H7 (cell line): ENCODE results near the gene NR5A2. TPM values are rescaled to one million over a fixed set of nuclear protein-coding genes. Genes with fewer than 3 reads are reported as not detected.

Source experiments
- DNase-seq: peaks from one replicate; pipeline ENCODE4 v3.0.0; 2012
- H3K27me3 ChIP-seq: 2 replicates; pipeline ENCODE4 v1.6.0; 2011; ENCODE audit warnings: mild to moderate bottlenecking, low read length; ENCODE audit not compliant: control insufficient read depth, insufficient read depth
- H3K36me3 ChIP-seq: replicated peaks from 2 replicates; pipeline ENCODE4 v1.5.1; 2011; ENCODE audit warnings: low read length; ENCODE audit not compliant: control insufficient read depth, insufficient read depth
- H3K4me3 ChIP-seq: 2 replicates; pipeline ENCODE4 v1.5.1; 2011; ENCODE audit warnings: low read depth, mild to moderate bottlenecking, control low read depth, low read length, moderate library complexity; ENCODE audit not compliant: insufficient read depth
- total RNA-seq: library from RNA; depleted of rRNA; stranded (reverse); fragments of >200 nt; shearing (Covaris generic); gene quantifications from 2 replicates; pipeline ENCODE4 v1.2.3, GENCODE V29; 2014

NR5A2 gene
- total RNA-seq, 1 experiment from 2014 or later = 13.2 TPM

- no peaks in the 10 kb centered on the region for H3K36me3 ChIP-seq
- peak overlapping the region; percentile 74 for H3K4me3 ChIP-seq
- H3K27me3 ChIP-seq = peaks cover 49% of the 10 kb centered on the region
- peak; percentile 47 for DNase-seq
These were observed 2.3 kb downstream of the NR5A2 start for GRCh38 chr1:200029822-200030152.

DNA sequence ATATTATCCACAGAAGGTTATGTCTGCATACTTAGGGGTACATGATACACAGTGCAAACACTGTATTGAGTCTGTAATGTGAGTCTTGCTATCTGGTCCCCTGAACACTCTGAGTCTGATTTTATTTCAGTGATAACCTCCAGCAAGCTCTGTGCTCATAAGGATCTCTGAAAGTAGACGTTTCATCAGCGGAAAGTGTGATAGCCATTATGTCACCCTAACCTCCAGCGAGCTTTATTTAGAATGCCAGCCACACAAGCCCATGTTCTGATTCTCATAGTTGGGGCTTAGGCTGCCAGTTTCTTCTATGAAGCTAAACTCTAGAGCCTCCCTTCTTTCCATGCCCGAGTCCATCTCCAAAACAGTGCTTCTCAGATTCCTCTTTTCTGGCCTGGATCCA, 3.3 kb downstream of the NR5A2 start:
- H3K4me3 ChIP-seq = no peak overlapping the region
- DNase-seq = no peak
- peaks cover 59% of the 10 kb centered on the region for H3K27me3 ChIP-seq
- H3K36me3 ChIP-seq = no peaks in the 10 kb centered on the region

DNA sequence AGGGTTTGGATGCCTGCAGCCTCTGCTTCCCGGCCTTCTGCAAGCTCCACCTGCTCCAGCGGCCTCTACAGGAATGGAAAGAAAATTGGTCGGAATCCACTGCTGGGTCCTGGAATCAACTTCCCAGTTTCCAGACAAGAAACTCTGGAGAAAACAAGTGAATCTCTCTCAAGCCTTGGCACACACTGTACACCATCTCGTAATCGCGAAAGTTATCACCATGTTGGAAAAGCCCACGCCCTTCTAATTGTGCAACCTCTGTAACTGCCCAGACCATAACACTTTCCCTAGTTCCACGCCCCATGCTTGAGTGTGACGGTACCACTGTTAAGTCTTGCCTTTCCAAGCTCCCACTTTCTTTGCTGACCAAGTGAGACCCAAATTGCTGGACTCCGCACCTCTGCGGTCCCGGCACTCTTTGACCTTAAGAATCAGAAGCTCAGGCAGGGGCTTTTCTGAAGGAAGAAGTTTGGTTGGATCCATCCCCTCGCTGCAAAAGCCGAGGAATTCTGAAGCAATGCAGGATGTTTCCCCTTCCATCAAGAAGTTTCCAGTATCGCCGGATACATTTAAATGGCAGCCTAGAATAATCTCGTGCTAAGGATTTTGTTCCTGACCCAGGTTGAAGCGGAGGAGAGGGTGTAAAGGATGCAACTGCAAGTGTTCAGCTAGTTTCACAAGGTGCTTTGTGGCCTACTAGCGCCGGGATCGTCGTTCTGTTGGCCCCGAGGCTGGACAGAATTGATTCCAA, 6.2 kb downstream of the NR5A2 start:
- Histone ChIP-seq H3K27me3 (peaks cover 86% of the 10 kb centered on the region), H3K36me3 (no peaks in the 10 kb centered on the region), H3K4me3 (peak overlapping the region; percentile 2; the same call in 1 of the 2 replicates)
- peak; percentile 43 for DNase-seq

- H3K36me3 ChIP-seq = no peaks in the 10 kb centered on the region
- H3K27me3 ChIP-seq = peaks cover 85% of the 10 kb centered on the region
- H3K4me3 ChIP-seq = peak overlapping the region; percentile 2; the same call in 1 of the 2 replicates
- DNase-seq = peak; percentile 41
These were observed 6.7 kb downstream of the NR5A2 start for GRCh38 chr1:200034262-200034557.

- Histone ChIP-seq H3K27me3 (peaks cover 83% of the 10 kb centered on the region), H3K4me3 (peak overlapping the region; percentile 62), H3K36me3 (no peaks in the 10 kb centered on the region)
- DNase-seq = peak; percentile 73
These were observed 7.4 kb downstream of the NR5A2 start for GRCh38 chr1:200034761-200035396.

- Histone ChIP-seq H3K36me3 (no peaks in the 10 kb centered on the region), H3K4me3 (peak overlapping the region; percentile 62), H3K27me3 (peaks cover 83% of the 10 kb centered on the region)
- DNase-seq = peak; percentile 64
These were observed 8.0 kb downstream of the NR5A2 start for GRCh38 chr1:200035397-200035955.

DNA sequence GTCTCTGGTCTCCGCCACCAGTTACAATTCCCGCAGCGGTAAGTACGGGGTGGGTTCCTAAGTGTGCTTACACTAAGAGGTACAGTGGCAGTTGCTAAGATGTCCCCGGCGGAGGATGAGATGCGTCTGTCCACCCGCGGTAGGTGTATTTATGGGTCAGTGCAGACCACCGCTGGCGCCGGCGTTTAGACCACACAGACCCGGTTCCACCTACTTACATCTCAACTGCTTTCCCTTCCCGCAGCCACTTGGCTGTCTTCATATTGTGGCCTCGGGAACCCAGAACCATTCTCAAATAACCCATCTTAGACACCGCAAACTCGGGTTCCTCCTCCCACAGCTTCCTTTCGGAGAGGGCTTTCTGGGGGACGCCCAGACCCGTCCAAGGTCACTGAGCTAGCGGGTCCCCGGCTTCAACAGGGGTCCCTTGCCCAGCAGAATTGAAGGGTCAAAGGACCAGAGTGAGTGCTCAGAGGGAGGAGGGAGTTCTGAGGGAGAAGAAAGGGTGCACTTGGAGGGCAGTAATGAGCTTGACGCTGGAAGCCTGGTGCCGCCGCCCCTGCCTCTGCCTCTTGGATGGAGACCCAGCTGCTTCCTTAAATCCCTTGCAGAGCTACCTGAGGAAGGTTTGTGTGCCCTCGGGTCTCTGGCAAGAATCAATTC, 8.6 kb downstream of the NR5A2 start:
- H3K4me3 ChIP-seq = peak overlapping the region; percentile 62
- H3K36me3 ChIP-seq = no peaks in the 10 kb centered on the region
- peak; percentile 64 for DNase-seq
- peaks cover 83% of the 10 kb centered on the region for H3K27me3 ChIP-seq

DNA sequence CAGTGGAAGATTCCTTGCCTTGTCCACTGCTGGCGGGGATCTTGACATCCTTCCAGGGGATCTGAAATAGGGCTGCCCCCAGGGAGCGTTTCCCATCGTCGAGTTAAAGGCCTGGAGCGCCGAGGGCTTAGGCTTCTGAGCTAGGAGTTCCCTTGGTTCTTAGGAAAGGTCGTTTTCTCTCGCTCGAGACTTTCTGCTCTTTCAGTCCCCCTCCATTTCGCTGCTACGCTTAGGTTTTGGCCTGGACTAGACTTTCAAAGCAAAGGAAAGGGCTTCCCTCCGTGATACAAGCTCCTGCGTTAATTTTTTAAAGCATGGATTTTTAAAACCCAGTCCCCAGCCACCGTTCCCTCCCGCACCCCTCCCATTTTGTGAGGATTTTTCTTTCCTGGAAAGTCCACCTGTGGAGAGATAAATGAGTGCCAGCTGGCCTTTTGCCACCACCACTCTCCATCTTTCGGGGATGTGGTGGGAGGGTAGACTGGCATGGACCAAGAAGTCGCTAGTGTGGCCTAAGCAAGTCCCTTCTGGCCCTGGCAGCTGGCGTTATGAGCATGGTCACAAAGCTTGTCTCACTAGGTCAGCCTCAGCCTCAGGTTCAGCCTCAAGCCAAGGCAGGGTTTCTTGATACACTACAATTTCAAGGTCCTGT, 9.2 kb downstream of the NR5A2 start:
- no peaks in the 10 kb centered on the region for H3K36me3 ChIP-seq
- H3K27me3 ChIP-seq = peaks cover 85% of the 10 kb centered on the region
- no peak for DNase-seq
- peak overlapping the region; percentile 62 for H3K4me3 ChIP-seq

DNA sequence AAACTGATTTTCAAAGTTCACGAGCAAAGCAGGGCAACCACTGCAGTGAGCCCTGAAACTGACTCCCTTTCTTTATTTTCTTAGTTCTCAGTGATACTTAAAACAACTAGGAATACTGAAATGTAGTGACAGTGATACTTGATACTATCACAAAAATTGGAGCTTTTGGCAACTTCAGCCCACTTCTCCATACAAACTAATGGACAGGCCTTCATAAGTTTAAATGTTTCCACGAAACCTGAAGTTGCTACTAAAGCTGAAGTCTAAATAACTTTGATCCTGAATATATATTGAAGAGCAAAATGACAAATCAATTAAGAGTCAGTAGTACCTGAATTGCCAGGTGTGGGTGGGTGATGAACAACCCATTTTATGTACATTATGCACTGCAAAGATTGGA, 10.0 kb downstream of the NR5A2 start:
- Histone ChIP-seq H3K27me3 (peaks cover 85% of the 10 kb centered on the region), H3K4me3 (no peak overlapping the region)

DNA sequence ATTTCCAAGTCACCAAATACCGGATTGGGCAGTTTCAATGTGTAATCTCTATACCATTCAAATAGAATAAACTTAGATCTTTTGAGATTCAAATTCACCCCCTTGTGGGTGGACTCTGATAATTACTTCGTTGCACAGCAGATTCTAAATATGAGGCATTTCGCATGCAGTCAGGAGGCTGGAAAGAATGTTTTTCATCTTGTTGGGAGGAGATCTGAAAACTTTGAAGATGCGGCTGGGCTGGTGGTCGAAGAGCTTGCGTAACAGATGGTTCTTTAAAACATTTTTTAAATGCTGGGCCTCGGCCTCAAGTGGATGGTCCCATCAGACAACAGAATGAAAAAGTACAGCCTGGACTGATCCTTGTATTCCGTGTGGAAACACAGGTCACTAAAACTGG, 10.4 kb downstream of the NR5A2 start:
- peak overlapping the region; percentile 86 for H3K4me3 ChIP-seq
- no peaks in the 10 kb centered on the region for H3K36me3 ChIP-seq
- DNase-seq = peak; percentile 23
- H3K27me3 ChIP-seq = peaks cover 86% of the 10 kb centered on the region

More for the DNA sequence above, 10.0 kb downstream of the NR5A2 start:
- no peak for DNase-seq
- no peaks in the 10 kb centered on the region for H3K36me3 ChIP-seq

DNA sequence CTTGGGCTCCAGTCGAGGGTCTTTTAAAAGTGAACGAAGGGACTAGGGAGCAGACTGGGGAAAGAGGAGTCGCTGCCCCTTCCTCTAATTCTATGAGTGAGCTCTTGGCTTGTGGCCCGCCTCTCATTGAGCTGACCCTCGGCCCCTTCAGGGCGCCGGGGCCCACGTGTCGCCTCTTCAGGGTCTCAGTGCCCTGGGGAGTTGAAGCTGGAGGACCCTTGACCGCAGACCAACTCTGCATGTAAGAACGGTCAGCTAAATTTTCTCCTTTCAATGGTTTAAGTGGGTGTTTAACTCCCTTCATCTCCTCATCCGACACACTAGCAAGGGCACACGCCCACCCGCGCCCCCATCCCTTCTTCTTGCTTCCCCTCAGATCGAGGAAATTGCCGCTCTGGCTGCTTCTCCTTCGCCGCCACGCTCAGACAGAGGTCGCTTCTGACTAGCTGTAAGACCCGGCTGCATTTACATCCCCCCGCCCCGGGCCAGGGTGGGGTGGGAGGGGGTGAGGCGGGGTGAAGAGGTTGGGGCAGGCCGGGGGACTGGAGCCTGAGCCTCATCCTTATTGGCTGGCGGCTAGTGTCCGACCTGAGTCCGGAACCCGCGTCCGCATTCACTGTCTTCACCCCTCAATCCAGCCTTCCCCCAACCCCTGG, 10.9 kb downstream of the NR5A2 start:
- peaks cover 86% of the 10 kb centered on the region for H3K27me3 ChIP-seq

DNA sequence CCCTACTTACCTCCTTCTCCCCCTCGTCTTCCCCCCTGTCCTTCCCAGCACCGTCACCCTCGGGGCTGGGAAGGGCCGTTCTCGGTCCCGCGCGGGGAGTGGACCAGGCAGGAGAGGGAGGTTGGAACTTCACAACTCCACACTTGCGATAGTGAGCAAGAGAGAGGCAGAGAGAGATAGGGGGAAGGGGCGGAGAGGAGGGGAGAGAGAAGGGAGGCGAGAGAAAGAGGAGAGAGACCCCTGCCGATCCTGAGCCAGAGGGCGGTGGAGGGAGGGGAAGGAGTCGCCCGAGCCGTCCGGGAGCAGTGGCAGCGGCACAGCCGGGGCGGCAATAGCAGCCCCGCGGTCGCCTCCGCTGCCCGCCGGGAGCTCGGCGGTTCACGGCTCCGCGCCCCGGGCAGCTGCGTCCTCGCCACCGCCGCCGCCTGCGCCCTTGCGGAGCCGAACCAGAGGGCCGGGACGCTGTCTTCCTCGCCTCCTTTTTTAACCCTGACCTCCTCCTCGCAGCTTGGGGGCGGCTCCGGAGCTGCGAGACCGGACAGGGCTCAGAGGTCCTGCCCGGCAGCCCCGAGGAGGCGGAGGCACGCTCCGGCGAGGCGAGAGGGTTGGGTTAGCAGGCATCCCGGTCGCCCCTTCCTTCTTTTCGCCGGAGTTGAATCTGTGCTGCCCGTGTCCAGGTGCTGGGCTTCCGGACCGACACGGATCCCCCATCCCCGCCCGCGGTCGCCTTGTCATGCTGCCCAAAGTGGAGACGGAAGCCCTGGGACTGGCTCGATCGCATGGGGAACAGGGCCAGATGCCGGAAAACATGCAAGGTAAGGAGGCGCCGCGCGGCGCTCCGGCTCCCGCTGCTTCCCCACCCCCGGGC, 11.7 kb downstream of the NR5A2 start:
- peak overlapping the region; percentile 86 for H3K4me3 ChIP-seq
- peak; percentile 88 for DNase-seq
- peaks cover 86% of the 10 kb centered on the region for H3K27me3 ChIP-seq
- H3K36me3 ChIP-seq = no peaks in the 10 kb centered on the region

More for the DNA sequence above, 10.9 kb downstream of the NR5A2 start:
- DNase-seq = peak; percentile 96
- Histone ChIP-seq H3K4me3 (peak overlapping the region; percentile 86), H3K36me3 (no peaks in the 10 kb centered on the region)

DNA sequence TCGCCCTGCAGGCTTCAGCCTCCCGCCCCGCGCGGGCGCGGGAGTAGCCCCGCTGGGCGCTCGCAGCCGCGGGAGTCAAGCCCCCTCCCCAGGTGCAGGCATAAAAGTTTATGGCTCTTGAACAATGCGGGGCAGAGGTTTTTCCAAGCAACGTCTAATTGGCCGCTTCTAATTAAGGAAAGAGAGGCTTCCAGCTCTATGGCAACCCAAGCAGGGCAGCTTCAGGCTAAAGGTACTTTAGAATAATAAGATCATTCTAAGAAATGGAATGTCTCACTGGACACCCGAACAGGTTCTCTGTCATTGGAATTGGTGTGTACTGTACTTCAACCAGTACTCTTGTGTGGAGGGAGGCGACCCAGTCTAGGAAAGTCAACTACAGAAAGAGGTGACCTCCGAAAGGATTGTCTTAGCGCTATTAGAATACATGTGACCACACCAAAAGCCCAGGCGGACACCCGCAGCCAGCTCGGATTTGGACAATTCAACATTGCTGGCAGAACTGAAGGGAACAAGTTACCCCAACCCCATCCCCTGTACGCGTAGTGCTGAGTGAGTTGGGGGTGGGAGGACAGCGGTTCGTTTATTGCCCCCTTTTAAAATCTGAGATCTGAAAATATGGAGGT, 12.5 kb downstream of the NR5A2 start:
- DNase-seq = peak; percentile 52
- Histone ChIP-seq H3K36me3 (no peaks in the 10 kb centered on the region), H3K27me3 (peaks cover 88% of the 10 kb centered on the region), H3K4me3 (peak overlapping the region; percentile 86)
